ENCODE results near the gene PGAP3.

The PGAP3 gene

DNA sequence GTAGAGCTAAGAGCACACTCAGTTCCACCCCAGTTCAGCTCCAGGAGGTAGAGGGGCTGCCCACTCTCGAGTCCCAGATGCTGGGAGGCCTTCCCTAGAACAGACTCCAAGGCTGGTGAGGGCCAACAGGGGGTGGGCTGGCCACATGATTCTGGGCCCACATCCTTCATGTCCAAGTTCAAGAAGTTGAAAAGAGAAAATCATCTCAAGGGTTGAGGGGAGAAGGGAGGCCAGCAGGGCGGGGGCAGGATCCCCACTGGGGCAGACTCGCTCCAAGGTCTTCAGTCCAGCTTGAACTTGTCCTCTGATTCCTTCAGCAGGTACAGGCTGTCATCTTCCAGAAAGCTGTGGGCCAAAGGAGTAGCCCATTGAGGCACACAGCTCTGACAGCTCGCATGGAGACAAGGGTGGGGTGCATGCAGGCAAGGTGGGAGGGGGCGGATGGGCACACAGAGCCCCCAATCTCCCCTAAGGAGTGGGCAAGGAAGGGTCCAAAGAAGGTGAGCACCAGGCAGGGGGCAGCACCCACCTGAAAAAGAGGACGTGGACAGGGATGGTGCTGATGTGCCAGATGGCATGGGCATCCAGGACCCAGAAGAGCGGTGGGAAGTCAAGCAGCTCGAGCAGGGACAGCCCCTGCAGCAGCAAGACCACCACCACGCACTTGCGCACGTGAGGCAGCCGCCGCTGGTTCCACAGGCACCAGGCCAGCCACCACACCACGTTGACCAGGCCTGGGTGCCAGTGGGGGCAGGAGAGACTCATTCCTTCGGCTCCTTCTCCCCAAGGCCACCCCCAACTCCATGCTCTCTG lies 15.1 kb downstream of the PGAP3 start:
- in situ Hi-C loops (cut with MboI; ENCODE audit: low sequenced_read_pairs) = no loop called here

DNA sequence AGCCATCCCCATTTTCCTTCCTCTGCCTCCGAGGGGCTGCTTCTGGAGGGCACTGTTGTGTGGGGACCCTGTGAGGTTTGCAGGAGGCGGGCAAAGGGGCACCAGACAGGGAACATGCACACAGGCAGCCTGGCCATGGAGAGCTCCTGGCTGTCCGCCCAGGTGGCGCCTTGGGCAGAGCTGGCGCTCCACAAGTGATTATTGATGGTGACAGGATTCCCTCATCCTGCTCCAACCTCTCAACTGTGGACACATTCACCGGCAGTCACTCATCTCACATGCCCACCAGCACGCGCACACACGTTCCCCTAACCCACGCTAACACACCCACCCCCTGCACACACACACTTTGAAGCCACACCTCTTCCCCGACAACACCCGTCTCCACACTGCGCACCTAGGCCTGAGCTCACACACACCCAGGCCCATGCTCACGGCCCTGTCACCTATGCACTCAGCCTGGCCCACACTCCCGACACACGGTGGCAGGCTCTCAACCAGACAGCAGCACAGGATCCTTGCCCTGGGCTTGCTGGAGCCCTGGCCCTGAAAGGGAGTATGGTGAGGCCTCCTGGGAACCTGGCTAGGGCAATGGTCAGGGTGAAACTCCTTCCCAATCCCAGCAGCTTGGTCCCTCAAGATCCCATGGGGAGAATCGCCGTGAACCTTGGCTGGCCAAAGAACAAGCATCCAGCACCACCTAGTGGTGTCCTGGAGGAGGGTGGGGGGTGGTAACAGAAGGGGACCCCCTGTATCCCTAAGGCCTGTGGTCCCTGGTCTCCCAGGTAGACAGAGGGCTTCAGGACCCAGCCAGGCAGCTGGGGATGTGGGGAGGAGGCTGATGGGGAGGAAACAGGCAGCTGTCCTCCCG lies 16.0 kb downstream of the PGAP3 start:
- in situ Hi-C loops (cut with MboI; ENCODE audit: low sequenced_read_pairs) = no loop called here

DNA sequence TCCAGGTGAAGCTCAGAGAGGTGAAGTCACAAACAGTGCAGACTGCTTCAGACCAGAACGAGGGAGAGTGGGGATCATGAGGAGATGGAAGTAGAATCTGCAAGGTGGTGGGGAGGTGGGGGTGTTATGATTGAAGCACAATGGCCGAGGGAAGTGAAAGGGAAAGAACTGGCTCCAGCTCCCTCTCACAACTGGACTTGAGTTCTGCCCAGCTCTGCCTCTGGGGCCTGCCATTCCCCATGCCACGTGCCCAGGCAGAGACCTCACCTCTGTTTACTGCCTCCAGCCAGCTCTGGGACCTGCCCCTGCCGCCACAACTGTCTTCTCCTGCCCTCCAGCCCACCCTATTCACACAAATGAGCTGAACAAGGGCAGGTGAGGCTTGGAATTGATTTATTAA lies 17.1 kb downstream of the PGAP3 start:
- in situ Hi-C loops (cut with MboI; ENCODE audit: low sequenced_read_pairs) = no loop called here

DNA sequence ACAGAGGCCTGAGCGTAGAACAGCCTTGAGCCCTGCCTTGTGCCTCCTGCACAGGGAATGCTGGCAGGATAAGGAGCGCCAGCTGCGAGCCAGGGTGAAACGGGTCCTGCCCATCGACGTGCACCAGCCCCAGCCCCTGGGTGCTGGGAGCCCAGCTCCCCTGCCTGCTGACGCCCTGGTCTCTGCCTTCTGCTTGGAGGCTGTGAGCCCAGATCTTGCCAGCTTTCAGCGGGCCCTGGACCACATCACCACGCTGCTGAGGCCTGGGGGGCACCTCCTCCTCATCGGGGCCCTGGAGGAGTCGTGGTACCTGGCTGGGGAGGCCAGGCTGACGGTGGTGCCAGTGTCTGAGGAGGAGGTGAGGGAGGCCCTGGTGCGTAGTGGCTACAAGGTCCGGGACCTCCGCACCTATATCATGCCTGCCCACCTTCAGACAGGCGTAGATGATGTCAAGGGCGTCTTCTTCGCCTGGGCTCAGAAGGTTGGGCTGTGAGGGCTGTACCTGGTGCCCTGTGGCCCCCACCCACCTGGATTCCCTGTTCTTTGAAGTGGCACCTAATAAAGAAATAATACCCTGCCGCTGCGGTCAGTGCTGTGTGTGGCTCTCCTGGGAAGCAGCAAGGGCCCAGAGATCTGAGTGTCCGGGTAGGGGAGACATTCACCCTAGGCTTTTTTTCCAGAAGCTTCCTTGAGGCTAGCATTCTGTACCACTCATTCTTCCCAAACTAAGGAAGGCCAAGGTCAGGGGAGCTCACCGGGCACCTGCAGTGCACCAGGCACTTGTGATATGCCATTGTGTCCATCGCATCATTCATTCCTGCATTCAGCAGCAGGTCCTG lies 17.7 kb downstream of the PGAP3 start:
- in situ Hi-C loops (cut with MboI; ENCODE audit: low sequenced_read_pairs) = no loop called here

DNA sequence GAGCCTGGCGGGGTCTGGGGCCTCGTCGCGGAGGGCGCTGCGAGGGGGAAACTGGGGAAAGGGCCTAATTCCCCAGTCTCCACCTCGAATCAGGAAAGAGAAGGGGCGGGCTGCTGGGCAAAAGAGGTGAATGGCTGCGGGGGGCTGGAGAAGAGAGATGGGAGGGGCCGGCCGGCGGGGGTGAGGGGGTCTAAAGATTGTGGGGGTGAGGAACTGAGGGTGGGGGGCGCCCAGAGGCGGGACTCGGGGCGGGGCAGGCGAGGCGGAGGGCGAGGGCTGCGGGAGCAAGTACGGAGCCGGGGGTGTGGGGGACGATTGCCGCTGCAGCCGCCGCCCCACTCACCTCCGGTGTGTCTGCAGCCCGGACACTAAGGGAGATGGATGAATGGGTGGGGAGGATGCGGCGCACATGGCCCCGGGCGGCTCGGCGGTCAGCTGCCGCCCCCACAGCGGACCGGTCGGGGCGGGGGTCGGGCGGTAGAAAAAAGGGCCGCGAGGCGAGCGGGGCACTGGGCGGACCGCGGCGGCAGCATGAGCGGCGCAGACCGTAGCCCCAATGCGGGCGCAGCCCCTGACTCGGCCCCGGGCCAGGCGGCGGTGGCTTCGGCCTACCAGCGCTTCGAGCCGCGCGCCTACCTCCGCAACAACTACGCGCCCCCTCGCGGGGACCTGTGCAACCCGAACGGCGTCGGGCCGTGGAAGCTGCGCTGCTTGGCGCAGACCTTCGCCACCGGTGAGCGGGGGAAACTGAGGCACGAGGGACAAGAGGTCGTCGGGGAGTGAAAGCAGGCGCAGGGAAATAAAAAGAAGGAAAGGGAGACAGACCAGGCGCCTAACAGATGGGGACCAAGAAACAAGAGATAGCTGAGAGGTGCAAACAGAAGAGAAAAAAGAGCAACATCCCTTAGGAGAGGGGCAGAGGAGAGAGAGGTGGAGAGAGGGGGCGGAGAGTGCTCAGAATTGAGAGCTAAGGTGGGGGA lies 19.6 kb downstream of the PGAP3 start, which contains the start of gene PNMT:
Gene PNMT (plus strand): TSS at position 509 of the 980 bp plus-strand sequence. CDS start 23 bp downstream, at position 532.
- in situ Hi-C loops (cut with MboI; ENCODE audit: low sequenced_read_pairs) = no loop called here

DNA sequence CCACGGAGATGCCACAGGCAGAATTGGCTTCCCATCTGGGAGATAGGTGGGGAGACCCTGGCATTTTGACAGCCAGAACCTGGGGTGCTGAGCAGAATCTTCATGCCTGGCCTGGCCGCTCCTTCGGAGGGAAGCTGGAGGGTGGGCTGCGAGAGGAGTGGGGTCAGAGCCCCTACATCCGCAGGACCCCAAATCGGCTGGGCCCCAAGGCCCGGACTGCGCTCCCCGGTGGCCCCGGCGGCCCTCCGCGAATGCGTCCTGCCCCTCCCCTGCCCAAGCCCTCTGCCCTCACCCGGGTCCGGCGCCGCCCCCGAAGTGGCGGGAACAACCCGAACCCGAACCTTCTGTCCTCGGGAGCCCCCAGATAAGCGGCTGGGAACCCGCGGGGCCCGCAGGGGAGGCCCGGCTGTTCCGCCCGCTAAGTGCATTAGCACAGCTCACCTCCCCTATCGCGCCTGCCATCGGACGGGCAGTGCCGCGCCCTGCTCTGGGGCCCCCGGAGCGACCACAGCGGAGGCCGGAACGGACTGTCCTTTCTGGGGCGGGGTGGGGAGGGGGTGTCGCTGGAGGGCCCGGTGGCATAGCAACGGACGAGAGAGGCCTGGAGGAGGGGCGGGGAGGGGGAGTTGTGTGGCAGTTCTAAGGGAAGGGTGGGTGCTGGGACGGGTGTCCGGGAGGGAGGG lies 20.5 kb downstream of the PGAP3 start:
- in situ Hi-C loops (cut with MboI; ENCODE audit: low sequenced_read_pairs) = no loop called here

DNA sequence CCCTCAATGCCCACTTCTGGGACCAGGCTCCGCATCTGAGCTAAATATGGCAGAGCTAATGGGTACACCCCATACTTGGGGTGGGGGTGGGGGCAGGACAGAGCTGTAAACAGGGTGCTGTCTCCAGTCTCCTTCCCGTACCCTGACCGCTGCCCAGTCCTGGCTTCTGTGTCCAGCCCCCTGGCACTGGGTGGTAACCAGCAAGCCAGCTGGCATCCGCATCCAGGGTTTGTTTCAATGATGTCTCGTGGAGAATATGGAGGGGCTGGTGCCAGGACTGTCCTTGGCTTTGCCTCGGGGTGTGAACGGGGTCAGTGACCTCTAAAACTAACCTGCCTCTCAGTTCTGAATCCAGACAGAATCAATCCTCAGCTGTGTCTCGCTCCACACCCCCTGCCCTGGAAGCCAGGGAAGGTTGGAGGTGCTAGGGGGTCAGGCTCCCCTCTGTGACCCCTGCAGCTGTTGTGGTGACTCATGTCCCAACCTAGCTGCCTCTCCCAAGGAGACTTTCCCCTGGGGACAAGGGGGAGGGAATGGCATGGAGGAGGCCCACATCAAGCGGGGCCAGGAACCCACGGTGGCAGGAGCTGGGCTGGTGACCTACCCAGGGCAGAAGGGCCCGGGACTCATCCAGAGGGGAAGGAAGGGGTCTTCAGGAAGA lies 21.1 kb downstream of the PGAP3 start:
- in situ Hi-C loops (cut with MboI; ENCODE audit: low sequenced_read_pairs) = no loop called here

DNA sequence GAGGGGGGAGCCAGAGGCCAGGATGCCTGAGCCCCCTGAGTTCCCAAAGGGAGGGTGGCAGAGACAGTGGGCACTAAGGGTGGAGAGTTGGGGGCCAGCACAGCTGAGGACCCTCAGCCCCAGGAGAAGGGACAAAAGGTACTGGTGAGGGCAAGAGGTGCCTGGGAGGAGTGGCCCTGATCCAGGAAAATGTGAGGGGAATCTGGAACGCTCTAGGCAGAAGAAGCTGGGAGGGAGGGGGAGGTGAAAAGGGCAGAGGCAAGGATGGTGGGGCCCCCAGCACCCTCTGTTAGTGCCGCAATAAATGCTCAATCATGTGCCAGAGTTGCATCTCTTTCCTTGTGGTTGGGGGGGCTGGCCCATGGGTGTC lies 21.6 kb downstream of the PGAP3 start:
- in situ Hi-C loops (cut with MboI; ENCODE audit: low sequenced_read_pairs) = no loop called here

DNA sequence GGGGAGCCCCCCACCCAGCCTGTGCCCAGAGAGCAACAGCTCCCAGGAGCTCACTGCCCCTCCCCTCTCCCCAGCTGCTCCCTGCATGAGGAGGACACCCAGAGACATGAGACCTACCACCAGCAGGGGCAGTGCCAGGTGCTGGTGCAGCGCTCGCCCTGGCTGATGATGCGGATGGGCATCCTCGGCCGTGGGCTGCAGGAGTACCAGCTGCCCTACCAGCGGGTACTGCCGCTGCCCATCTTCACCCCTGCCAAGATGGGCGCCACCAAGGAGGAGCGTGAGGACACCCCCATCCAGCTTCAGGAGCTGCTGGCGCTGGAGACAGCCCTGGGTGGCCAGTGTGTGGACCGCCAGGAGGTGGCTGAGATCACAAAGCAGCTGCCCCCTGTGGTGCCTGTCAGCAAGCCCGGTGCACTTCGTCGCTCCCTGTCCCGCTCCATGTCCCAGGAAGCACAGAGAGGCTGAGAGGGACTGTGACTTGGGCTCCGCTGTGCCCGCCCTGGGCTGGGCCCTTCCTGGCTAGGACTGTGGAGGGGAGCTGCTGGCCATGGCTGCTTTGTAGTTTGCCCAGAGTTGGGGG lies 22.1 kb downstream of the PGAP3 start:
- in situ Hi-C loops (cut with MboI; ENCODE audit: low sequenced_read_pairs) = no loop called here

DNA sequence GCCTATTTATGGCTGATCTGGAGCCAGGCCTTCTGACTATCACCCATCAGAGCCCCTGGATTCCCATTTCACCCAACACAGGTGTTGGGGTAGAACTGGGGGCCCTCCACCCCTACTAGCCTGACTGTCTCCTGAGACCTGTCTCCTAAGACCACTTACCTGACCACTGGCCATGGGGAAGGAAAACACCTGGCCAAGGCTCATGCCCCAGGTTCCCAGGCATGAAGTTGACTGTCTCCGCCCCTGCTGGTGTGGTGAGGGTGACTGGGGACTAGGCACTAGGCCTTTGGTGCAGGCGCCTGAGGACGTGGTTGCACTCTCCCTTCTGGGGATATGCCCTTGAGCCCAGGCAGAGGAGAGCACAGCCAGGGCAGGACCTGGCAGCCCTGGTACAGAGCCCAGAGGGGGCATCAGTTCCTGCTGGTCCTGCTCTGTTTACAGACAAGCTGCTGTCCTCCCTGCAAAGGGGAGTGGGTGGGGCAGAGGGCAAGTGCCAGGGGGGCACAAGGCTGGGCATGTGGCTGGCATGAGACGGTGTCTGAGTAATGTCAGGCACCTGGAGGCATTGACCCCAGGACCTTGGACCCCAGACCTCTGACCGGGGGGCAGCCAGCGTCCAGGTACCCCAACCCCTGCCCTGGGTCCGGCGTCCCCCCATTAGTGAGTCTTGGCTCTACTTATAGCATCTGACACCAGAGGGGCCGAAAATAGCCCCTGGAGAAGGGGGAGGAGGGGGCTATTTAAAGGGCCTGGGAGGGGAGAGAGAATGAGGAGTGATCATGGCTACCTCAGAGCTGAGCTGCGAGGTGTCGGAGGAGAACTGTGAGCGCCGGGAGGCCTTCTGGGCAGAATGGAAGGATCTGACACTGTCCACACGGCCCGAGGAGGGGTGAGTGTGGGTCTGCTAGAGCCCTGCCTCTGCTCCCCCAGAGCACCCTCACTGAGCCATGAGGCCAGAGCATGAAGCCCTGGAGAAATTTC lies 23.0 kb downstream of the PGAP3 start, which contains the start of gene TCAP:
Gene TCAP (plus strand): TSS at position 769 of the 981 bp plus-strand sequence. CDS start 11 bp downstream, at position 780.
- in situ Hi-C loops (cut with MboI; ENCODE audit: low sequenced_read_pairs) = no loop called here

DNA sequence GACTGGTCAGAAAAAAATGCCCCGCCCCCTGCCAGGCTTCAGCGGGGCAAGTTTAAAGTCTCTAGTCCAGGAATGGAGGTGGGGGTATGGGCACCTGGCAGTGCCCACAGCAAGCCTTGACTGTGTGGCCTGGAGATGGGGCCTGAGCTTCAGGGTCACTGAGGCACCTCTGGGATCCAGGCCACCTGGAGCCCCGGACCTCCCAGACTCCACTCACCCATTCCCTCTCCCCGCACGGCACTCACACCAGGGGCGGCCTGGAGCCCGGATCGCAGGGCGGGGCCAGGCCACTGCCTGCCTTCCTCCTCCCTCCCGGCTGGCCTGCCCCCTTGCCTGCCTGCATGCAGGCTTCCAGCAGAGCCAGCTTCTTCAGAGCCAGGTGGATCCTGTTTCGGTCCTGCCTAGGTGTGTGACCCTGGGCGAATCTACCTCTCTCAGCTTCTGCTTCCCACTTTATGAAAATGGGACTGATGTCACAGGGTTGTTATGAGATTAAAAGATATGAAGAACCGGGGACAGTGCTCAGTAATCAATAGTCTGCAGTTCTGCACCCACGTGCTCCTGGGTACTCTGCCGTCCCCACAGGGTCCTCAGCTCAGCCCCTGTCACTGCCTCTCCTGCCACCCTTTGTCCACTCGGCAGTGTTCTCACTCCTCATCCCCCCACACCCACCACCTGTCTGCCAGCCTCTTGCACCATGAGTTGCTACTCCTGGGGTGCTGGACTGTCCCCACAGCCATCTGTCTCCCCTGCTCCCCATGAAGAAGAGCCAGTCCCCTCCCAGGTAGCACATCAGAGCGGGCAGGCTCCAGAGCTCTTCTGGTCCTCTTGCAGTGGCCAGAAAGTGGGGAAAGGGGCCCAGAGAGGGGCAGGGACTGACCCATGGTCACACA lies 23.9 kb downstream of the PGAP3 start:
- in situ Hi-C loops (cut with MboI; ENCODE audit: low sequenced_read_pairs) = no loop called here

DNA sequence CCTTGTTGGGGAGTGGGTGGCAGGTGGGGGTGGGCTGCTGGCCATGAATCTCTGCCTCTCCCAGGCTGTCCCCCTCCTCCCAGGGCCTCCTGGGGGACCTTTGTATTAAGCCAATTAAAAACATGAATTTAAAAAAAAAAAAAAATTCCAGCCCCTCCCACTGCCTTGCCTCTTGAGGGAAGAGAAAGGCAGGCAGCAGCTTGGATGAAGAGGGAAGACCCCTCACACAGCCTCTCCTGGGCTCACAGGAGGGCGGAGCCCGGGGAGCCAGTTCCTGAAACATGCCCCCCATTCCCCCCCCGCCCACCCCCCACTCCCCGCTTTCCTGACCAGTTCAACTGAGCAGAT lies 24.5 kb downstream of the PGAP3 start:
- in situ Hi-C loops (cut with MboI; ENCODE audit: low sequenced_read_pairs) = no loop called here

DNA sequence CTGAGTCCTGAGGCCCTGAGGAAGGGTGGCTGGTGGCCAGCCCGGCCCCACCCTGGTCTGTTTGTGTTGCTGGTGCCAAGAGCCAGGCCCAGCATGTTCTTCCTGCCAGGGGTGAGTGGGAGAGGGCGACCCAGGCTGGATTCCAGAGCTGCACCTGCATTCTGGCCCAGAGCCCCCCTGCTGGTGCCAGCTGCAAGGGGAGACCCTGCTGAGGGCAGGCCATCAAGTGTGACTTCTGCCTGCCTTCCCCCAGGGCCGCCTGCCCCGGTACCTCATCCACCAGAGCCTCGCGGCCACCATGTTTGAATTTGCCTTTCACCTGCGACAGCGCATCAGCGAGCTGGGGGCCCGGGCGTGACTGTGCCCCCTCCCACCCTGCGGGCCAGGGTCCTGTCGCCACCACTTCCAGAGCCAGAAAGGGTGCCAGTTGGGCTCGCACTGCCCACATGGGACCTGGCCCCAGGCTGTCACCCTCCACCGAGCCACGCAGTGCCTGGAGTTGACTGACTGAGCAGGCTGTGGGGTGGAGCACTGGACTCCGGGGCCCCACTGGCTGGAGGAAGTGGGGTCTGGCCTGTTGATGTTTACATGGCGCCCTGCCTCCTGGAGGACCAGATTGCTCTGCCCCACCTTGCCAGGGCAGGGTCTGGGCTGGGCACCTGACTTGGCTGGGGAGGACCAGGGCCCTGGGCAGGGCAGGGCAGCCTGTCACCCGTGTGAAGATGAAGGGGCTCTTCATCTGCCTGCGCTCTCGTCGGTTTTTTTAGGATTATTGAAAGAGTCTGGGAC lies 25.1 kb downstream of the PGAP3 start:
- in situ Hi-C loops (cut with MboI; ENCODE audit: low sequenced_read_pairs) = no loop called here

DNA sequence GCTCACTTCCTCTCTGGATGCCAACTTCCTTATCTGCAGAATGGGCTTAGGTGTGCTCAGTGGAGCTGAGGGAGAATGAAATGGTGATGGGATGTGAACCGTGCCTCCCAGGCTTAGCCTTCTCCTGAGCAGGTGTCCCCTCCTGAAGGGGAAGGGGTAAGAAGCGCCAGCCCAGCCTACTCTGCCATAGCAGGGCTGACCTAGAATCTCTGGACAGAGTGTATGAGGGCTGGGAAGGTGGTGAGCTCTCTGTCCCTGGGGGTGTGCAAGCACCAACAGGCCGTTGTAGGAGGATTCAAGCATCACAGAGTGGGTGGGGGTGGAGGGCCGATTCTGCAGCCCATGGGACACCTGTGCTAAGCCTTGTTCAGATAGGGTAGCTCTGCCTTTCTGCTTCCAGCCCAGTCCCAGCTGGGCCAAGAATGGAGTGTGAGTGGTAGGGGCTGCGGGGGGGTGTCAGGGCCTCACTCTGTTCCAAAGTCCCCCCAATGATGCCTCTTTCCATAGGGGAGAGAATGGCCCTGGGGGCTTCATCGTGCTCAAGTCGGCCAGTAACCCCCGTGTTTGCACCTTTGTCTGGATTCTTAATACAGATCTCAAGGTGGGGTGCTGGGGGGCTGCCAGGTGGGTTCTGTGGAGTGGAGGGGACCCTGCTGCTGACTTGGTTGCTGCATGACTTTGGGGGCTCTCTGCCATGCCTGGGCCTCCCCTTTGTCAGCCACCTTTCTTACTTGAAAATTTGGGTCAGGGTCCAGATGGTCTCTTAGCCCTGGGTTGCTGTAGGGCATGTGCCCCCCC lies 25.9 kb downstream of the PGAP3 start:
- in situ Hi-C loops (cut with MboI; ENCODE audit: low sequenced_read_pairs) = no loop called here
